A549 (cell line): ENCODE results near the gene ZNF740. TPM values are rescaled to one million over a fixed set of nuclear protein-coding genes. Genes with fewer than 3 reads are reported as not detected.

Source experiments
- ATAC-seq, 2 experiments: fragments of 200-7000 bp in 1 of 2; fragments of >200 bp in 1 of 2; cut with Nextera tagmentation in 1 of 2; cut with Tn5 transposase in 1 of 2; 3 replicates each; pipeline versions ENCODE4 v1.8.0 to v1.9.1; 2018 to 2020; ENCODE audit warnings: mild to moderate bottlenecking in 1 of 2, moderate library complexity in 1 of 2
- CTCF ChIA-PET: fragments of 300-600 bp; sonication (Branson Sonifier 250); formaldehyde crosslinking; extraction: SDS; loops from one replicate; lab custom pipeline; 2021; ENCODE audit warnings: antibody characterized with exemption, inconsistent platforms; lab: Yijun Ruan, JAX
- POLR2A ChIA-PET: fragments of 350-600 bp; formaldehyde crosslinking; extraction: SDS; loops from one replicate; lab custom pipeline; 2021; ENCODE audit warnings: antibody characterized with exemption, inconsistent platforms; lab: Yijun Ruan, JAX
- DNase-seq, 2 experiments: peaks; one replicate each; pipeline versions ENCODE4 v3.0.0 to v3.0.0-alpha.2; 2011 to 2016; ENCODE audit warnings: low read depth in 1 of 2, low spot score in 1 of 2
- FAIRE-seq: peaks from 2 replicates; lab custom pipeline; 2011; peaks lifted over from hg19 to GRCh38; lab: Jason Lieb, UNC
- H3K27ac ChIP-seq, 2 experiments: fragments of >200 bp; sonication (Bioruptor Twin); formaldehyde crosslinking; 3 replicates each; pipeline ENCODE4 v1.5.1; 2016 to 2017
- H3K4me1 ChIP-seq: fragments of >200 bp; sonication (Bioruptor Twin); formaldehyde crosslinking; 3 replicates; pipeline ENCODE4 v1.6.1; 2016
- H3K4me2 ChIP-seq: fragments of >200 bp; sonication (Bioruptor Twin); formaldehyde crosslinking; 3 replicates; pipeline ENCODE4 v1.6.1; 2016
- H3K4me3 ChIP-seq: fragments of >200 bp; sonication (Bioruptor Twin); formaldehyde crosslinking; 3 replicates; pipeline ENCODE4 v1.5.1; 2016
- H3K9me3 ChIP-seq: fragments of >200 bp; sonication (Bioruptor Twin); formaldehyde crosslinking; 3 replicates; pipeline ENCODE4 v1.6.1; 2016
- CBX2 ChIP-seq: fragments of 200-600 bp; sonication (generic); IDR thresholded peaks from 2 replicates; pipeline ENCODE4 v1.6.1; 2016; ENCODE audit warnings: low read depth, mild to moderate bottlenecking, borderline replicate concordance
- CEBPB ChIP-seq, 2 experiments: fragments of >200 bp in 1 of 2; sonication (Bioruptor Twin) in 1 of 2; formaldehyde crosslinking in 1 of 2; IDR thresholded peaks; 2 replicates each; pipeline ENCODE4 v1.6.1; 2012 to 2016
- CHD4 ChIP-seq: fragments of 200-600 bp; sonication (generic); IDR thresholded peaks from 2 replicates; pipeline ENCODE4 v1.6.1; 2016; ENCODE audit warnings: antibody characterized with exemption, mild to moderate bottlenecking, borderline replicate concordance
- EHMT2 ChIP-seq: fragments of 200-600 bp; sonication (generic); IDR thresholded peaks from 2 replicates; pipeline ENCODE4 v1.6.1; 2016; ENCODE audit warnings: antibody characterized with exemption, low read depth, mild to moderate bottlenecking, moderate library complexity
- EP300 ChIP-seq, 2 experiments: fragments of >200 bp; sonication (Bioruptor Twin); formaldehyde crosslinking; IDR thresholded peaks; 2 replicates in 1 of 2; 3 replicates in 1 of 2; pipeline ENCODE4 v1.6.1; 2016 to 2017
- GATA3 ChIP-seq: IDR thresholded peaks from 2 replicates; pipeline ENCODE4 v1.6.1; 2012; ENCODE audit warnings: borderline replicate concordance
- HDAC2 ChIP-seq: fragments of 200-600 bp; sonication (generic); IDR thresholded peaks from 2 replicates; pipeline ENCODE4 v1.6.1; 2016
- JUN ChIP-seq, 2 experiments: fragments of >200 bp; sonication (Bioruptor Twin); formaldehyde crosslinking; IDR thresholded peaks; 2 replicates in 1 of 2; 3 replicates in 1 of 2; pipeline ENCODE4 v1.6.1; 2016 to 2017
- KDM1A ChIP-seq: fragments of 200-600 bp; sonication (generic); IDR thresholded peaks from 2 replicates; pipeline ENCODE4 v1.6.1; 2016; ENCODE audit warnings: low read depth, mild to moderate bottlenecking
- POLR2A ChIP-seq: IDR thresholded peaks from 2 replicates; pipeline ENCODE4 v1.6.1; 2012; ENCODE audit warnings: mild to moderate bottlenecking, low read length
- SMC3 ChIP-seq: fragments of >200 bp; sonication (Bioruptor Twin); formaldehyde crosslinking; IDR thresholded peaks from 3 replicates; pipeline ENCODE4 v1.6.1; 2018; ENCODE audit warnings: inconsistent platforms
- TP53 ChIP-seq: fragments of 250-450 bp; sonication (Bioruptor Pico); IDR thresholded peaks from 2 replicates; pipeline ENCODE4 v1.5.0; 2021; ENCODE audit warnings: mild to moderate bottlenecking, moderate library complexity
- WGBS: methylation state at CpG from one replicate; pipeline ENCODE4 v1.1.6; 2017; ENCODE audit errors: missing lambda C conversion rate; 5-methylcytosine and 5-hydroxymethylcytosine counted together
- polyA plus RNA-seq, 4 experiments: library from polyadenylated mRNA; depleted of rRNA in 3 of 4; stranded (reverse); fragments of >200 nt; fragmentation: RNase III in 1 of 4; extraction: RNeasy Plus Mini Kit Qiagen cat#74134 plus additional on column Dnase treatment in 1 of 4; gene quantifications; 2 replicates in 3 of 4; 3 replicates in 1 of 4; pipeline ENCODE4 v1.2.3, GENCODE V29; 2011 to 2017
- TF ChIP-seq, protein P1 (sequence below): IDR thresholded peaks from 2 replicates; pipeline ENCODE4 v1.6.1; 2012
- TF ChIP-seq, protein P2 (sequence below): fragments of 150-350 bp; IDR thresholded peaks from 2 replicates; pipeline ENCODE4 v1.6.1; 2014; ENCODE audit warnings: low read depth, mild to moderate bottlenecking, low read length
- TF ChIP-seq, protein P3 (sequence below): fragments of >200 bp; sonication (Bioruptor Twin); formaldehyde crosslinking; IDR thresholded peaks from 3 replicates; pipeline ENCODE4 v1.6.1; 2016
- TF ChIP-seq, protein P4 (sequence below): fragments of 250-450 bp; sonication (Bioruptor Pico); IDR thresholded peaks from 2 replicates; pipeline ENCODE4 v1.5.0; 2020; ENCODE audit warnings: low read depth, mild to moderate bottlenecking, moderate library complexity
- TF ChIP-seq, protein P5 (sequence below): IDR thresholded peaks from 2 replicates; pipeline ENCODE4 v1.6.1; 2012

Gene ZNF740
- polyA plus RNA-seq, 2 of the 4 experiments (the other 2 are of a cell fraction) = 15.1 to 28.8 TPM

DNA sequence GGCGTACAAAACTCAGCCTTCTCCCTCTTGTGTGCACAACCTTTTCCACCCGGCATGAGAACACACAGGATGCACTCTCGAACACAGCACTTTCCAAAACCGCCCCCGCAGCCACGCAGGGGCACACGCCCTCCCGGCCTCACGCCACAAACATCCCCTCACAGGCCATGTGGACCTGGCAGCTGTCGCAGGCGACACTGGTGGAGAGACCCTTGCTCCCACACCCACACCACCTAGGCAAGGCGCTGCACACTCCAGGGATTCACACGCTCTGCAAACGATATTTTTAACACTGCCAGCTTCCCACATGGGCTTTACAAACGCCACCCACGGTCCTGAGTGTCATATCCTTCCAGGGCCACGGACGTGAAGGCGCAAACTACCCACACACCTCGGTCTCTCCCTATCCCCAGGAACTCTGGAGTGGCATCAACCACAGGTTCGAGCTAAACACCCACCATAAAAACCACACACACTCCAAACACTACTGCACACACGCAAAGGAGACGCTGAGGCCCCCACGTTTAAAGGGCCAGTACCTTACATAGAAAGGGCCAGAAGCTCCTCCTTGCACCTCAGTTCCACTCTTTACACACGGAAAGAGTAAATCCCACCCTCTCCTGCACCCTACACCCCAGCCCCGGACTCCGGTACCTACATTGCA, 38.9 kb downstream of the ZNF740 start:
- peaks cover 56% of the 10 kb centered on the region for H3K4me1 ChIP-seq
- H3K9me3 ChIP-seq = no peaks in the 10 kb centered on the region
- ChIA-PET POLR2A (interaction anchor here (0.5 to 2.2 kb wide), 9 partner anchors 22 to 203 kb away, joined by 3 to 15 read pairs (median 5); partner anchors contain the start of genes AAAS, CSAD, MYG1 and PFDN5), CTCF (interaction anchor here (0.9 to 33.2 kb wide), 11 partner anchors 9 to 154 kb away, joined by 3 to 1046 read pairs (median 7); partner anchors contain the start of genes AAAS, ESPL1, MYG1 and PFDN5)
- H3K4me2 ChIP-seq = peak overlapping the region; percentile 97
- FAIRE-seq (no peak), ATAC-seq (peak in 1 of 2 experiments; percentile 10; a peak in 3 of 6 replicates), DNase-seq (peak; percentile 51 to 61)
- 19% methylated on average over 27 of the region's 27 CpGs for WGBS
- TF ChIP-seq POLR2A = 0 out of 2 replicates have a peak, but pooled peaks have one; percentile 17
- no peak; the same call in 1 of the 2 replicates for TF ChIP-seq GATA3
- TF ChIP-seq, protein P1, sequence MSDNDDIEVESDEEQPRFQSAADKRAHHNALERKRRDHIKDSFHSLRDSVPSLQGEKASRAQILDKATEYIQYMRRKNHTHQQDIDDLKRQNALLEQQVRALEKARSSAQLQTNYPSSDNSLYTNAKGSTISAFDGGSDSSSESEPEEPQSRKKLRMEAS = peak; percentile 53
- TF ChIP-seq, all 56 proteins: peak for 2
- Histone ChIP-seq H3K4me3 (peak overlapping the region; percentile 61), H3K27ac (peak overlapping the region; percentile 98)

DNA sequence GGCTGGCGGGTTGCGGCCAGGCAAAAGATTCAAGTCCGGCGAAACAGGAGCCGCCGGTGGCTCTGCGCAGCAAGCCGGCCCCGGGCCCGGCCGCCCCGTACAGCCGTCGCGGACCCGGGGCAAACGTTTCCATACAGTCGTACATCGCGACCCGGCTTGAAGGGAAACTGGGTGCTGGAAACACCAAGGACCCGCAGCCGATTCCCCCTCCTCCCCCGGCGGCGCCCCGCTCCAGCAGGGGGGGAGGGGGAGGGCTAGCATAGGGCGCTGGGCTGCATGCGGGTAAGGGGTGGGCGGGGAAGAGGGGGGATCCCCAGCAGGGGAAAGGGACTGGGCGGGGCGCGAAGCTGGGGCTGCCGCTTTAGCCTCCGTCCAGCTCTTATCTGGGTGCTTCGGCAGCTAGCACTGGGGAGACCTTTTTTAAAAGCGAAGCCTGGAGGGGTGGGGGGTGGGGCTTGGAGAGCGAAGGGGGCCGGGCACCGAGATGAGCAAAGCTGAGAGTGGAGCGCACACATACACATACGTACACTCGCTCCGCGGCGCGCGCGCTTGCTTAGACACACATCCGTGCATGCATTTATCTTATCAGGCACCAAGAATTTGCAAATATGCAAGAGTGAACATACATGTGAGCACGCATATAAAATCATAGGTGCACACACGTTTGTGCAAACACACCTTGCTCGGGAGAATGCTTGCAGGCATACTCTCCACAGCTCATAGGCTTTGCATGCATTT, 39.6 kb downstream of the ZNF740 start:
- POLR2A ChIA-PET = interaction anchor here (0.5 to 2.2 kb wide), 9 partner anchors 22 to 203 kb away, joined by 3 to 15 read pairs (median 5); partner anchors contain the start of genes AAAS, CSAD, ESPL1 and MYG1
- Histone ChIP-seq H3K4me3 (peak overlapping the region; percentile 61), H3K4me2 (peak overlapping the region; percentile 97), H3K4me1 (peaks cover 63% of the 10 kb centered on the region), H3K27ac (peak overlapping the region; percentile 98), H3K9me3 (no peaks in the 10 kb centered on the region)
- CTCF ChIA-PET = interaction anchor here (0.7 to 33.2 kb wide), 15 partner anchors 8 to 154 kb away, joined by 3 to 1046 read pairs (median 4); partner anchors contain the start of genes ESPL1, MYG1 and PFDN5
- TF ChIP-seq, protein P2, sequence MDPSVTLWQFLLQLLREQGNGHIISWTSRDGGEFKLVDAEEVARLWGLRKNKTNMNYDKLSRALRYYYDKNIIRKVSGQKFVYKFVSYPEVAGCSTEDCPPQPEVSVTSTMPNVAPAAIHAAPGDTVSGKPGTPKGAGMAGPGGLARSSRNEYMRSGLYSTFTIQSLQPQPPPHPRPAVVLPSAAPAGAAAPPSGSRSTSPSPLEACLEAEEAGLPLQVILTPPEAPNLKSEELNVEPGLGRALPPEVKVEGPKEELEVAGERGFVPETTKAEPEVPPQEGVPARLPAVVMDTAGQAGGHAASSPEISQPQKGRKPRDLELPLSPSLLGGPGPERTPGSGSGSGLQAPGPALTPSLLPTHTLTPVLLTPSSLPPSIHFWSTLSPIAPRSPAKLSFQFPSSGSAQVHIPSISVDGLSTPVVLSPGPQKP = no peak
- no peak for TF ChIP-seq CEBPB (IDR thresholded peaks at IDR 0.05)
- TF ChIP-seq, protein P3, sequence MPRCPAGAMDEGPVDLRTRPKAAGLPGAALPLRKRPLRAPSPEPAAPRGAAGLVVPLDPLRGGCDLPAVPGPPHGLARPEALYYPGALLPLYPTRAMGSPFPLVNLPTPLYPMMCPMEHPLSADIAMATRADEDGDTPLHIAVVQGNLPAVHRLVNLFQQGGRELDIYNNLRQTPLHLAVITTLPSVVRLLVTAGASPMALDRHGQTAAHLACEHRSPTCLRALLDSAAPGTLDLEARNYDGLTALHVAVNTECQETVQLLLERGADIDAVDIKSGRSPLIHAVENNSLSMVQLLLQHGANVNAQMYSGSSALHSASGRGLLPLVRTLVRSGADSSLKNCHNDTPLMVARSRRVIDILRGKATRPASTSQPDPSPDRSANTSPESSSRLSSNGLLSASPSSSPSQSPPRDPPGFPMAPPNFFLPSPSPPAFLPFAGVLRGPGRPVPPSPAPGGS = 0 out of 3 replicates have a peak, but pooled peaks have one; percentile 23
- no peak for TF ChIP-seq CHD4
- TF ChIP-seq JUN (IDR thresholded peaks at IDR 0.05) = peak in 1 of 2 experiments; percentile 2; a peak in 1 of 5 replicates
- TF ChIP-seq EHMT2 = no peak
- TF ChIP-seq EP300 (IDR thresholded peaks at IDR 0.05) = no peak
- TF ChIP-seq, protein P4, sequence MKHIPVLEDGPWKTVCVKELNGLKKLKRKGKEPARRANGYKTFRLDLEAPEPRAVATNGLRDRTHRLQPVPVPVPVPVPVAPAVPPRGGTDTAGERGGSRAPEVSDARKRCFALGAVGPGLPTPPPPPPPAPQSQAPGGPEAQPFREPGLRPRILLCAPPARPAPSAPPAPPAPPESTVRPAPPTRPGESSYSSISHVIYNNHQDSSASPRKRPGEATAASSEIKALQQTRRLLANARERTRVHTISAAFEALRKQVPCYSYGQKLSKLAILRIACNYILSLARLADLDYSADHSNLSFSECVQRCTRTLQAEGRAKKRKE (CRISPR knock-in tag) = no peak
- TF ChIP-seq TP53 (CRISPR knock-in tag) = no peak
- no peak for TF ChIP-seq CBX2
- TF ChIP-seq KDM1A = 0 out of 2 replicates have a peak, but pooled peaks have one; percentile 17
- TF ChIP-seq SMC3 = no peak
- TF ChIP-seq HDAC2 = peak; percentile 42; the same call in 1 of the 2 replicates
- TF ChIP-seq, protein P5, sequence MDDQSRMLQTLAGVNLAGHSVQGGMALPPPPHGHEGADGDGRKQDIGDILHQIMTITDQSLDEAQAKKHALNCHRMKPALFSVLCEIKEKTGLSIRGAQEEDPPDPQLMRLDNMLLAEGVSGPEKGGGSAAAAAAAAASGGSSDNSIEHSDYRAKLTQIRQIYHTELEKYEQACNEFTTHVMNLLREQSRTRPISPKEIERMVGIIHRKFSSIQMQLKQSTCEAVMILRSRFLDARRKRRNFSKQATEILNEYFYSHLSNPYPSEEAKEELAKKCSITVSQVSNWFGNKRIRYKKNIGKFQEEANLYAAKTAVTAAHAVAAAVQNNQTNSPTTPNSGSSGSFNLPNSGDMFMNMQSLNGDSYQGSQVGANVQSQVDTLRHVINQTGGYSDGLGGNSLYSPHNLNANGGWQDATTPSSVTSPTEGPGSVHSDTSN = peak; percentile 13; the same call in 1 of the 2 replicates
- FAIRE-seq (no peak), DNase-seq (peak; percentile 79 to 88), ATAC-seq (peak; percentile 55 to 65)
- WGBS = 1% methylated on average over 26 of the region's 53 CpGs
